Common myeloid progenitor, CD34-positive (primary cell): Measurements from ENCODE around the gene SPEG.

Source experiments
- CTCF ChIA-PET: fragments of 350-600 bp; sonication (Branson Sonifier 250); formaldehyde crosslinking; loops from one replicate; lab custom pipeline; 2021; ENCODE audit warnings: antibody characterized with exemption; lab: Charles Lee
- POLR2A ChIA-PET: fragments of 350-600 bp; sonication (Branson Sonifier 250); formaldehyde crosslinking; loops from one replicate; lab custom pipeline; 2021; ENCODE audit warnings: antibody characterized with exemption; lab: Charles Lee
- DNase-seq, 3 donors: peaks; one replicate each; pipeline versions ENCODE4 v3.0.0 to v3.0.0-alpha.2; 2013
- H3K27ac ChIP-seq, 2 experiments: 1 replicate in 1 of 2; 2 replicates in 1 of 2; pipeline ENCODE4 v1.7.0; 2013; ENCODE audit warnings: inconsistent platforms in 2 of 2, low read length in 2 of 2, mild to moderate bottlenecking in 2 of 2, low read depth in 1 of 2, moderate library complexity in 1 of 2; ENCODE audit not compliant: severe bottlenecking in 2 of 2, insufficient read depth in 1 of 2, poor library complexity in 1 of 2
- H3K27me3 ChIP-seq, 5 experiments: replicated peaks in 2 of 5; 1 replicate in 3 of 5; 2 replicates in 2 of 5; pipeline versions ENCODE4 v1.6.1 to v1.7.0; 2013; ENCODE audit warnings: low read length in 4 of 5, mild to moderate bottlenecking in 2 of 5, moderate library complexity in 2 of 5, inconsistent platforms in 1 of 5; ENCODE audit not compliant: insufficient read depth in 5 of 5, control insufficient read depth in 4 of 5
- H3K36me3 ChIP-seq, 4 experiments: 1 replicate in 2 of 4; 2 replicates in 2 of 4; pipeline versions ENCODE4 v1.6.1 to v1.7.0; 2013; ENCODE audit warnings: low read length in 3 of 4, control low read depth in 1 of 4, mild to moderate bottlenecking in 1 of 4; ENCODE audit not compliant: control insufficient read depth in 4 of 4, insufficient read depth in 4 of 4
- H3K4me1 ChIP-seq, 4 experiments: 1 replicate in 3 of 4; 2 replicates in 1 of 4; pipeline versions ENCODE4 v1.6.1 to v1.7.1; 2013; ENCODE audit warnings: low read length in 3 of 4, mild to moderate bottlenecking in 3 of 4, control low read depth in 1 of 4, inconsistent platforms in 1 of 4, moderate library complexity in 1 of 4; ENCODE audit not compliant: control insufficient read depth in 4 of 4, insufficient read depth in 4 of 4; ENCODE audit errors: control extremely low read depth in 1 of 4
- H3K4me3 ChIP-seq, 7 experiments: 1 replicate in 4 of 7; 2 replicates in 3 of 7; pipeline versions ENCODE4 v1.5.1 to v1.7.0; 2013; ENCODE audit warnings: mild to moderate bottlenecking in 7 of 7, low read length in 6 of 7, moderate library complexity in 6 of 7, inconsistent platforms in 2 of 7, low read depth in 2 of 7, control low read depth in 1 of 7; ENCODE audit not compliant: insufficient read depth in 4 of 7, control insufficient read depth in 1 of 7; ENCODE audit errors: extremely low read depth in 1 of 7
- H3K9me3 ChIP-seq, 5 experiments: 1 replicate in 4 of 5; 2 replicates in 1 of 5; pipeline versions ENCODE4 v1.6.1 to v1.7.1; 2013; ENCODE audit warnings: low read length in 4 of 5, mild to moderate bottlenecking in 2 of 5, inconsistent platforms in 1 of 5, low read depth in 1 of 5, moderate library complexity in 1 of 5; ENCODE audit not compliant: control insufficient read depth in 4 of 5, insufficient read depth in 2 of 5; ENCODE audit errors: control extremely low read depth in 1 of 5
- WGBS: methylation state at CpG from one replicate; pipeline ENCODE4 v1.1.5; 2013; ENCODE audit not compliant: insufficient coverage; 5-methylcytosine and 5-hydroxymethylcytosine counted together

The SPEG gene

DNA sequence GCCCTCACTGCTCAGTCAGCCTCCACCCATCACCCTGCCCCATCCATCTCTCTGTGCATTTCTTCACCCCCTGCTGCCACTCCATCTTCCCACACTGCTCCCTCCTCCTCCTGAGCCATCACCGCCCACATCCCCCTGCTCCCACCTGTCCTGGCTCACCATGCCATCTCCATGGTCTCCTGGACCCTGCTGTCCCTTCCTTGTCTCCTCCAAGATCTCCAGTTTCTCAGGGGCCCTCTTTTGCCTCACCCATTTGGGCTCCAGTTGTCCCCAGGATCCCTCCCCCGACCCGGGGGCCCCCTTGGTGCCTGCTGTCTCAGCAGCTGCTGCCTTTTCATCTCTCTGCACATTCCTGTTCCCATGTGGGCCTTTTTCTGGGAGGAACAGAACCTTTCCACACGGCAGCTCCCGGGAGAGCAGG is 10.6 kb downstream of the SPEG start:
- H3K4me3 ChIP-seq = no peak overlapping the region
- no peaks in the 10 kb centered on the region for H3K36me3 ChIP-seq
- 90% methylated on average over 5 of the region's 5 CpGs for WGBS
- no peaks in the 10 kb centered on the region for H3K9me3 ChIP-seq
- H3K4me1 ChIP-seq = peaks cover 0 to 27% (median 19%) of the 10 kb centered on the region in 4 experiments
- POLR2A ChIA-PET = no interaction called here
- CTCF ChIA-PET = interaction anchor here (2.4 kb wide), 1 partner anchor 11 kb away, joined by 9 read pairs; no protein-coding TSS in a partner anchor
- no peak overlapping the region for H3K27ac ChIP-seq
- no peak for DNase-seq
- H3K27me3 ChIP-seq = peaks cover 2 to 83% (median 25%) of the 10 kb centered on the region in 5 experiments

DNA sequence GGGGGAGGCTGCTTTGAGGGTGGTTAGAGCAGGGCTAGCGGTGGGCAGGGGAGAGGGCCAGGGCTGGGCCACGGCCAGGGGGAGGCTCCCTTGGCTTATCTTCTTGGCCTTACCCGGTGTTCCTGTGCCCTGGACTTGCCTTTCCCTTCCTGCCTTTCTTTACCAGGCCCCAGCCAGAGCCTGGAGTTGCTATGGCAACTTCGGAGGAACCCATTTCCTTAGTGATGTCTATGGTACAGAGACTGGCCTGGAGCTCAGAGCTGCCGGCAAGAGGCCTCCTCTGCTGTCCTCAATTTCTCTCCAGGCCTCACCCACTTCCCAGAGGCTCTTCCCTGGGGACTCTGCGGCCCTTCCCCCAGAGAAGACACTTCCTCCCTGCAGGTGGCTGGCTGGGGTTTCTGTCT is 11.5 kb downstream of the SPEG start:
- Histone ChIP-seq H3K4me3 (no peak overlapping the region), H3K9me3 (no peaks in the 10 kb centered on the region), H3K27me3 (peaks cover 0 to 86% (median 28%) of the 10 kb centered on the region in 5 experiments), H3K27ac (no peak overlapping the region), H3K4me1 (peaks cover 0 to 27% (median 18%) of the 10 kb centered on the region in 4 experiments), H3K36me3 (no peaks in the 10 kb centered on the region)
- DNase-seq = peak in 1 of 3 donors; percentile 39
- 45% methylated on average over 3 of the region's 6 CpGs for WGBS
- ChIA-PET POLR2A (no interaction called here), CTCF (interaction anchor here (2.4 kb wide), 1 partner anchor 10 kb away, joined by 9 read pairs; no protein-coding TSS in a partner anchor)

DNA sequence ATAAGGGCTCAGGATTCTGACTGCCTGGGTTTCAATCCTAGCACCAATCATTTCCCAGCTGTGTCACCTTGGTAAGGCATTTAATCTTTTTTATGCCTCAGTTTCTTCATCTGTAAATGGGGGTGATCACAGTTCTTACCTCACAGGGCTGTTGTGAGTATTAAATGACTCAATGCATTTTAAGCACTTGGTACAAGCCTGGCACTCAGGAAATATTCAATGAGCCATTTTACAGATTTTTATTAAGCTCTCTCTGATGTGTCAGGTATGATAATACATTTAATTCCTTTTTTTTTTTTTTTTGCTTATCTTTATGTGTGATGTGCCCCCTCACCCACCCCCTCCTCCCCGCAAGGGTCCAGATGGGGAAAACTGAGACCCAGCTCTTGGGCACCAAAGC is 12.0 kb downstream of the SPEG start:
- Histone ChIP-seq H3K4me3 (no peak overlapping the region), H3K27me3 (peaks cover 0 to 81% (median 27%) of the 10 kb centered on the region in 5 experiments), H3K4me1 (peaks cover 0 to 21% (median 14%) of the 10 kb centered on the region in 4 experiments), H3K36me3 (no peaks in the 10 kb centered on the region), H3K27ac (no peak overlapping the region), H3K9me3 (no peaks in the 10 kb centered on the region)
- WGBS = no CpG with 5 or more reads among the region's 1 CpG
- DNase-seq = no peak
- ChIA-PET POLR2A (no interaction called here), CTCF (interaction anchor here (0.8 to 2.4 kb wide), 5 partner anchors 8 to 83 kb away, joined by 3 to 9 read pairs (median 5); no protein-coding TSS in a partner anchor)

GRCh38 chr2:219447242-219448098 is 12.8 kb downstream of the SPEG start:
- ChIA-PET CTCF (interaction anchor here (0.8 to 2.4 kb wide), 6 partner anchors 9 to 82 kb away, joined by 3 to 9 read pairs (median 6); no protein-coding TSS in a partner anchor), POLR2A (no interaction called here)
- H3K27ac ChIP-seq = no peak overlapping the region
- H3K4me1 ChIP-seq = peaks cover 0 to 19% (median 13%) of the 10 kb centered on the region in 4 experiments
- H3K9me3 ChIP-seq = no peaks in the 10 kb centered on the region
- H3K27me3 ChIP-seq = peaks cover 0 to 80% (median 28%) of the 10 kb centered on the region in 5 experiments
- no peaks in the 10 kb centered on the region for H3K36me3 ChIP-seq
- DNase-seq = no peak
- 81% methylated on average over 15 of the region's 23 CpGs for WGBS
- no peak overlapping the region for H3K4me3 ChIP-seq

GRCh38 chr2:219448099-219448775 is 13.6 kb downstream of the SPEG start:
- ChIA-PET POLR2A (no interaction called here), CTCF (interaction anchor here (1.5 to 3.1 kb wide), 5 partner anchors 10 to 24 kb away, joined by 4 to 16 read pairs (median 4); no protein-coding TSS in a partner anchor)
- DNase-seq = peak; percentile 21 to 57 (median 37)
- peaks cover 0 to 72% (median 28%) of the 10 kb centered on the region in 5 experiments for H3K27me3 ChIP-seq
- peaks cover 0 to 19% (median 12%) of the 10 kb centered on the region in 4 experiments for H3K4me1 ChIP-seq
- no peak overlapping the region for H3K27ac ChIP-seq
- no peaks in the 10 kb centered on the region for H3K36me3 ChIP-seq
- peak overlapping the region in 5 of 7 experiments; percentile 2 to 63 (median 48) for H3K4me3 ChIP-seq
- no peaks in the 10 kb centered on the region for H3K9me3 ChIP-seq
- WGBS = 17% methylated on average over 88 of the region's 88 CpGs

GRCh38 chr2:219448776-219449341 is 14.2 kb downstream of the SPEG start:
- Histone ChIP-seq H3K36me3 (no peaks in the 10 kb centered on the region), H3K4me1 (peaks cover 0 to 19% (median 14%) of the 10 kb centered on the region in 4 experiments), H3K9me3 (no peaks in the 10 kb centered on the region), H3K4me3 (peak overlapping the region in 6 of 7 experiments; percentile 2 to 63 (median 37)), H3K27ac (no peak overlapping the region), H3K27me3 (peaks cover 0 to 67% (median 27%) of the 10 kb centered on the region in 5 experiments)
- ChIA-PET CTCF (interaction anchor here (1.5 to 3.1 kb wide), 5 partner anchors 10 to 24 kb away, joined by 4 to 16 read pairs (median 6); no protein-coding TSS in a partner anchor), POLR2A (no interaction called here)
- DNase-seq = peak; percentile 33 to 62 (median 54)
- 6% methylated on average over 47 of the region's 51 CpGs for WGBS
